NCI-H2196 (cell line): ENCODE results near the gene KATNIP.
"Not testable (repeated sequence)": the region's sequence is repeated elsewhere in the genome, so short reads cannot be mapped to it uniquely, and the experiment has no call there.

ENCODE experiments used
- DNase-seq: peaks from one replicate; lab custom pipeline; 2025; ENCODE audit not compliant: unreplicated experiment; lab: John Stamatoyannopoulos, UW

KATNIP gene

GRCh38 chr16:27534256-27534655, 15.7 kb upstream of the KATNIP start:
- no peak for DNase-seq

DNA sequence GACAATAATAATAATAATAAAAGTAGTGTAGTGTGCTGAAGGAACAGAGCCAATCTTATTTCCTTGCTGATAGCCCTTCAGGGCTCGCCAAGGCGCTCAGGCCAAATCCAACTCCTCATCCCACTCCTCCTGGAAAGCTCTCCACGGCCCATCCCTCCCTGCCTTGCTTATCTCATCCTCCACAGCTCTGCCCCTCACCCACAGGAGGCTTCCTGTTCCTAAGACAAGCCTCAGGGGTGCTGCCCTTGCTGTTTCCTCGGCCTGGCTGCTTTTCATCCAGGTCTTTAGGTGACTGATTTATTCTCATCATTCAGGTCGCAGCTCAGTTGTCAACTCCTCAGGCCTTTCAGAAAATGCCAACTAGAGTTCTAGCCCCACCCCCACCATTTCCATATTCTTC, 11.4 kb upstream of the KATNIP start:
- no peak for DNase-seq

DNA sequence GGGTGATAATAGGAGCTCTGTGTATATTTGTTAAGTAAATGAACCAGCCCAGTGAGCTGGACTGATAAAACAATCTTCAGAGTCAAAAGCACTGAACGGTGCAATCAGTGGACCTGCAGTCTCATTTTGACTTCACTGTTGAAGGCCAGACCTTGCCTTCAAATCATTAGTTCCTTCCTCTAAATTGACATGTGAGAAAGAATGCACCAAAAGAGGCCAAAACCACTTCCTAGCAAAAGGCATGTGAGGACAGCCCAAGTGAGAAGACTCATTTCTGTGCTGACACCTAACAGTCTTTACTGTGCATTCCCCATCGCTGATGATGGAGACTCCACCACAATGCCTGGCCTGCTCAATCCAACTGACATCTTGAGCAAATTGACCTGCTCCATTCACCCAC, 10.8 kb upstream of the KATNIP start:
- no peak for DNase-seq

DNA sequence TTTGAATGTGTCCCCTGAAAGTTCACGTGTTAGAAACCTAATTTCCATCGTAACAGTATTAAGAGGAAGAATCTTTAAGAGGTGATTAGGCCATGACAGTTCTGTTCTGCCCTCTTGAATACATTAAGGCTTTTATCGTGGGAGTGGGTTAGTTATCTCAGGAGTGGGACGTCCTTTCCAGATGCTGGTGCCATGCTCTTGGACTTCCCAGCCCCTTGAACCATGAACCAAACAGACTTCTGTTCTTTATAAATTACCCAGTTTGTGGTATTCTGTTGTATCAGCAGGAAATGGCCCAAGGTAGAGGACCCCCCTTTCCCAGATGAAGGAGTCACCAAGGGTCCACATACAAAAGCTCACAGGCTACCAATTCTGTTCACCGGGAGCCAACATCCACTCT, 10.3 kb upstream of the KATNIP start:
- no peak for DNase-seq

- no peak for DNase-seq
Measured at GRCh38 chr16:27543801-27544200, 6.1 kb upstream of the KATNIP start.

DNA sequence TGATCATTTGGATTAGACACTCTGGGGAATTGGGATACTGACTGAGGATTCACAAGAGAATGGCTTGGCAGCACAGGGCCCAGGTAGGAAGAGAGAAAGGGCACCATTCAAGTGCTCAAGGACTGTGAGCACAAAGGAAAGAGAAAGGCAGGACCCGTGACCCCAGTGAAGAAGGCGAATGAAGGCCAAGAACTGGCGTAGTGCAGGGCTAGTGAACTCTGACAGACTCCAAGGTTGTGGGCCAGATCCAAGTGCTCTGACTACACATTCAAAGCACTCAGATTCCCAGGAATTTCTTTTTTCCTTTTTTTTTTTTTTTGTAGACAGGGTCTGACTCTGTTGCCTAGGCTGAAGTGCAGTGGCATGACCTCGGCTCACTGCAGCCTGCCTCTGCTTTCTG, 5.3 kb upstream of the KATNIP start:
- DNase-seq = no peak

- no peak for DNase-seq
Measured at GRCh38 chr16:27547134-27547533, 2.8 kb upstream of the KATNIP start.

GRCh38 chr16:27547851-27548250, 2.1 kb upstream of the KATNIP start:
- DNase-seq = no peak

- no peak for DNase-seq
Measured at GRCh38 chr16:27549464-27549745, 539 bp upstream of the KATNIP start.

- DNase-seq = no peak
Measured at GRCh38 chr16:27550582-27550920, 607 bp downstream of the KATNIP start.

GRCh38 chr16:27551036-27551435, 1.1 kb downstream of the KATNIP start:
- no peak for DNase-seq

DNA sequence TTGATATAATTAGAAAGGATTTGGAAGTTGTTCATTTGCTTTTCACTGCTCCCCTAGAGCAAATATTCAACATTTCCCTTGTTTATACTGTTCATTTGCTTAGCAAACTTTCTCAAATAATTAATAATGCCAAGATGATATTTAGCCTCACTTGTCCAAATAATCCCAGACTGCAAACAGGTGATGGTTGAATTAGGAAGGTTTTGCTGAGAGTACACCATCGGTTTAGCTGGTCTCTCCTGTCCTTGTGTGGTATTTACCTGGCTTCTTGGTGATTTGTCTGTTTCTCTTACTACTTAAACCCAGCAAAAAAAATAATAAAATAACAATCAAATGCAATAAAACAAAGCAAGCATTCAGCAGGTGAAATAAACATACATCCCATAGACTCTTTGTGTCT, 6.5 kb downstream of the KATNIP start:
- DNase-seq = no peak

DNA sequence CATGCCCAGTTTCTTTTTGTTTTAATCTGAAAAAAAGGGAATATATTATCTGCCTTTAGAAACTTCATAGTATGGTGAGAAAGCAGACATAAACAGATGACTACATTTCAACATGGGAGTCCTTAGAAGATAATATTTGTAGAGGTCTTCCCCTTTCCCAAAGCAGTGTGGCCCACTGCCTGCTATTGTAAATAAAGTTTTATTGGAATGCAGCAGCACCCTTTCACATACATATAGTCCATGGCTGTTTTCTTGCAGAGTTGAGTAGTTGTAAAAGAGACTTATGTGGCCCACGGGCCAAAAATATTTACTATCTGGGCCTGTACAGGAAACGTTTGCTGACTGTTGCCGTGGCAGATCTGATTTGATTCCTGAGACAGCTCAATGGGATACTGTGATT, 8.5 kb downstream of the KATNIP start:
- no peak for DNase-seq

- DNase-seq = no peak
Measured at GRCh38 chr16:27558932-27559331, 9.0 kb downstream of the KATNIP start.

- DNase-seq = no peak
Measured at GRCh38 chr16:27561216-27561615, 11.3 kb downstream of the KATNIP start.

- no peak for DNase-seq
Measured at GRCh38 chr16:27564224-27564623, 14.3 kb downstream of the KATNIP start.

GRCh38 chr16:27566417-27566816, 16.5 kb downstream of the KATNIP start:
- DNase-seq = no peak

DNA sequence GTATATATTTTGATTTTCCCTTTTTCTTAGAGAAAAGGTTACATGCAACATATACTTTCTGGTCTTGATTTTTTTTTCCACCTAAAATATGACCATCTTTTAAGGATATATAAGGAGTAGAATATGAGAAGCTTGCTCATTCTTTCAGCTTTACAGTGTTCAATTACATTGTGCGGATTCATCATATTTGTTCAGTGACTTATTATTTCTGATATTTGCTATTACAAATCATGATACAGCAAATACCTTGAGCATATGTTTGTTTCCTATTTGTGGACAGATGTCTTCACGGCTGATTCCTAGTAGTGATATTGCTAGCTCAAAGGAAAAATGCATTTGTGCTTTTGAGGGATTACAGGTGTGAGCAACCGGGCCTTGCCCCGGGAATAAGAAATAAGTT, 18.1 kb downstream of the KATNIP start:
- no peak for DNase-seq

DNA sequence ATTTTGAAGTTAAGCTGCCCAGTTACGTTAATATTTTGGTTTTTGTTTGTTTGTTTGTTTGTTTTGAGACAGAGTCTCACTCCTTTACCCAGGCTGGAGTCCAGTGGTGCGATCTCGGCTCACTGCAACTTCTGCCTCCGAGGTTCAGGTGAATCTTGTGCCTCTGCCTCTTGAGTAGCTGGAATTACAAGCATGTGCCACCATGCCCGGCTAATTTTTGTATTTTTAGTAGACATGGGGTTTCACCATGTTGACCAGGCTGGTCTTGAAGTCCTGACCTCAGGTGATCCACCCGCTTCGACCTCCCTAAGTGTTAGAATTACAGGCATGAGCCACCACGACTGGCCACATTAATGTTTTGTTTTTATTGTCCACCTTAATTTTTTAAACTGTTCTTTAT, 21.0 kb downstream of the KATNIP start:
- not testable (repeated sequence) for DNase-seq

DNA sequence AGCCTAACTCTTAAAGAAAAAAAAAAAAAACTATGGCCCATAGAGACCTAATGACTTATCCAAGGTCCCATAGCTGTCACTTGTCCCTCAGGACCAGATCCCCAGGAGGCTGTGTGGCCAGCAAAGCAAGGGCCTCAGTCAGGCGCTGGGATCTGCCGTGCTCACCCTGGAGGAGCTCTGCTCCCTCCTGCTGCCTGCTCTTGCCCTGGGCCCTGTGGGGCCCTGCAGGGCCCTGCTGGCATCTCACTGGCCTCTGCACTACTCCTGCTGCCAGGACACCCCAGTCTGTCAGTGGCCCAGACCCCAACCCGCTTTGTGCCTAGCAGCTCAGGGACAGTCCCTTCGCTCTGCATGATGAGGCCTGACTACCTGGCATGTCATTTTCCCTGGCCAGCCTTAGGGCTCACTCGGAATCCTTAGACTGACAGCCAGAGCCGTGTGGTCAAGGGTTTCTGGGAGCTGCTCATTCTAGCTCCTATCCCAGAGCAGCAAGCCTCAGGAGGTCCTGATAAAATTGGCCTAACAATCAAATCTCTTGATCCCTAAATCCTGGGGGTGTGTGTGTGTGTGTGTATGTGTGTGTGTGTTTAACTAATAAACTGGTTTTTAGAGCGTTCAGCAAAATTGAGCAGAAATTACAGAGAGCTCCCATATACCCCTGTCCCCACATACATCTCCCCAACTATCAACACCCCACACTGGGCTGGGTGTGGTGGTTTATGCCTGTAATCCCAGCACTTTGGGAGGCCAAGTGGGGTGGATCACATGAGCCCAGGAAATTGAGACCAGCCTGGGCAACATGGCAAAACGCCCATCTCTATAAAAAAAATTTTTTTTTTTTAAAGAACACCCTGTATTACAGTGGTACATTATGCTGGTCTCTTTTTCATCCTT, 21.7 kb downstream of the KATNIP start:
- no peak for DNase-seq

- DNase-seq = no peak
Measured at GRCh38 chr16:27572711-27573110, 22.8 kb downstream of the KATNIP start.

DNA sequence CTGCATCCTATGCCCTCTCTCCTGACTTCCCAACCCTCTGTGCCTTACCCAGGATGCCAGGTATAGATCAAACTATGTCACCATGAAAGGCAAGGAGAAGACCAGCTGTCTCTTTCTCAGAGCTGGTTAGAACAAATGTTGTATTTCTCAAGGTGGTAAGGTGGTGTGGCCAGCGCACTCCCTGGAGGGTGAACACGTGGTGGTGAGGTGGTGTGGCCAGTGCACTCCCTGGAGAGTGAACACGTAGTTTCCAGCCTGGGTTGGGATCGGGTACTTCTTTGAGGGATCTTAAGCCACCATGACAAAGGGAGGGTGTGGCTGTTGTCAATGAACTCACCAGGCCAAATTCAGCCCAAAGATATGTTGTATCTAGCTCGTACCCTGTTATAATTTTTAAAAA, 26.8 kb downstream of the KATNIP start:
- DNase-seq = no peak
